GM23338 (cell line): ENCODE measurements around the gene SPTB. TPM values are rescaled to one million over a fixed set of nuclear protein-coding genes. Genes with fewer than 3 reads are reported as not detected.

ENCODE experiments used
- ATAC-seq: fragments of 200-7000 bp; cut with Tn5 transposase; 3 replicates; pipeline ENCODE4 v1.9.1; 2020
- DNase-seq: peaks from one replicate; pipeline ENCODE4 v3.0.0-alpha.2; 2015; ENCODE audit warnings: low spot score
- H2AFZ ChIP-seq: fragments of 200-600 bp; sonication (generic); 2 replicates; pipeline ENCODE4 v1.8.0; 2016; ENCODE audit warnings: antibody characterized with exemption, mild to moderate bottlenecking, moderate library complexity
- H3F3A ChIP-seq: fragments of 200-600 bp; sonication (generic); replicated peaks from 2 replicates; pipeline ENCODE4 v1.8.0; 2017; ENCODE audit warnings: antibody characterized with exemption, mixed run types, low read depth
- H3K27ac ChIP-seq: fragments of 200-600 bp; sonication (generic); 2 replicates; pipeline ENCODE4 v1.6.1; 2016; ENCODE audit warnings: low read depth
- H3K27me3 ChIP-seq: fragments of 200-600 bp; sonication (generic); 2 replicates; pipeline ENCODE4 v1.8.0; 2016; ENCODE audit warnings: mild to moderate bottlenecking, mixed run types, moderate library complexity; ENCODE audit not compliant: insufficient read depth
- H3K36me3 ChIP-seq: fragments of 200-600 bp; sonication (generic); 2 replicates; pipeline ENCODE4 v1.8.0; 2016; ENCODE audit warnings: mild to moderate bottlenecking; ENCODE audit not compliant: insufficient read depth
- H3K4me1 ChIP-seq: fragments of 200-600 bp; sonication (generic); 2 replicates; pipeline ENCODE4 v1.8.0; 2016; ENCODE audit warnings: mild to moderate bottlenecking, moderate library complexity; ENCODE audit not compliant: insufficient read depth
- H3K4me2 ChIP-seq: fragments of 200-600 bp; sonication (generic); 2 replicates; pipeline ENCODE4 v1.7.1; 2017; ENCODE audit warnings: mixed run types
- H3K4me3 ChIP-seq: fragments of 200-600 bp; sonication (generic); 2 replicates; pipeline ENCODE4 v1.6.1; 2016; ENCODE audit warnings: mixed run types
- H3K79me2 ChIP-seq: fragments of 200-600 bp; sonication (generic); replicated peaks from 2 replicates; pipeline ENCODE4 v1.8.0; 2017; ENCODE audit warnings: mild to moderate bottlenecking; ENCODE audit not compliant: insufficient read depth
- H3K9me2 ChIP-seq: fragments of 200-600 bp; sonication (generic); 2 replicates; pipeline ENCODE4 v1.8.0; 2017; ENCODE audit not compliant: insufficient read depth
- H4K20me1 ChIP-seq: fragments of 200-600 bp; sonication (generic); replicated peaks from 2 replicates; pipeline ENCODE4 v1.8.0; 2017; ENCODE audit warnings: mild to moderate bottlenecking; ENCODE audit not compliant: insufficient read depth
- H3K27ac Mint-ChIP-seq: 2 replicates; pipeline ENCODE4 v1.8.0; 2020; ENCODE audit warnings: inconsistent platforms, mild to moderate bottlenecking, moderate library complexity, mixed read lengths
- H3K27me3 Mint-ChIP-seq: 3 replicates; pipeline ENCODE4 v1.8.0; 2022; ENCODE audit warnings: low read depth, mild to moderate bottlenecking, moderate library complexity, mixed read lengths, inconsistent platforms; ENCODE audit not compliant: insufficient read depth, poor library complexity
- H3K36me3 Mint-ChIP-seq: 3 replicates; pipeline ENCODE4 v1.8.0; 2021; ENCODE audit warnings: low read depth, mild to moderate bottlenecking, inconsistent platforms, moderate library complexity, mixed read lengths
- H3K4me1 Mint-ChIP-seq: 3 replicates; pipeline ENCODE4 v1.8.0; 2020; ENCODE audit warnings: mild to moderate bottlenecking, inconsistent platforms, mixed read lengths
- H3K4me3 Mint-ChIP-seq: 3 replicates; pipeline ENCODE4 v1.8.0; 2021; ENCODE audit warnings: moderate library complexity, mild to moderate bottlenecking, inconsistent platforms, mixed read lengths
- H3K9me3 Mint-ChIP-seq: 3 replicates; pipeline ENCODE4 v1.8.0; 2020; ENCODE audit warnings: moderate library complexity, mild to moderate bottlenecking, inconsistent platforms, mixed read lengths
- CREB1 ChIP-seq: fragments of 250-450 bp; sonication (Bioruptor Pico); IDR thresholded peaks from 2 replicates; pipeline ENCODE4 v1.5.0; 2020; ENCODE audit warnings: low read depth, mild to moderate bottlenecking, moderate library complexity
- CTCF ChIP-seq, 2 experiments: fragments of 200-600 bp in 1 of 2; sonication (generic) in 1 of 2; conservative IDR thresholded peaks; 2 replicates each; pipeline versions ENCODE4 v1.5.1 to v1.6.1; 2016 to 2017; ENCODE audit warnings: antibody characterized with exemption in 2 of 2, low read depth in 2 of 2, mild to moderate bottlenecking in 2 of 2, moderate library complexity in 1 of 2
- ETS1 ChIP-seq: IDR thresholded peaks from 2 replicates; pipeline ENCODE4 v1.6.1; 2016; ENCODE audit warnings: antibody characterized with exemption
- EZH2 ChIP-seq: fragments of 200-600 bp; sonication (generic); IDR thresholded peaks from one replicate; pipeline ENCODE4 v1.8.0; 2017; ENCODE audit warnings: antibody characterized with exemption, mild to moderate bottlenecking, low read depth; ENCODE audit not compliant: unreplicated experiment
- EZH2phosphoT487 ChIP-seq: fragments of 200-600 bp; sonication (generic); IDR thresholded peaks from one replicate; pipeline ENCODE4 v1.8.1; 2018; ENCODE audit warnings: antibody characterized with exemption; ENCODE audit not compliant: unreplicated experiment
- JUNB ChIP-seq: IDR thresholded peaks from one replicate; pipeline ENCODE4 v1.6.1; 2016; ENCODE audit warnings: antibody characterized with exemption; ENCODE audit not compliant: unreplicated experiment
- NANOG ChIP-seq: IDR thresholded peaks from 2 replicates; pipeline ENCODE4 v1.6.1; 2016; ENCODE audit warnings: antibody characterized with exemption, borderline replicate concordance
- POLR2AphosphoS5 ChIP-seq: IDR thresholded peaks from 2 replicates; pipeline ENCODE4 v1.6.1; 2016; ENCODE audit warnings: antibody characterized with exemption, low read depth
- REST ChIP-seq: IDR thresholded peaks from one replicate; pipeline ENCODE4 v1.6.1; 2018; ENCODE audit warnings: antibody characterized with exemption; ENCODE audit not compliant: unreplicated experiment
- STAT1 ChIP-seq: IDR thresholded peaks from one replicate; pipeline ENCODE4 v1.6.1; 2016; ENCODE audit warnings: antibody characterized with exemption; ENCODE audit not compliant: unreplicated experiment
- ZNF114 ChIP-seq: fragments of 250-450 bp; sonication (Bioruptor Pico); IDR thresholded peaks from 2 replicates; pipeline ENCODE4 v1.5.0; 2020; ENCODE audit warnings: mild to moderate bottlenecking, moderate library complexity
- ZNF331 ChIP-seq: fragments of 250-450 bp; sonication (Bioruptor Pico); IDR thresholded peaks from 2 replicates; pipeline ENCODE4 v1.5.0; 2020; ENCODE audit warnings: low read depth, mild to moderate bottlenecking, moderate library complexity
- ZNF462 ChIP-seq: fragments of 250-450 bp; sonication (Bioruptor Pico); IDR thresholded peaks from 2 replicates; pipeline ENCODE4 v1.5.0; 2020; ENCODE audit warnings: mild to moderate bottlenecking, moderate library complexity
- polyA plus RNA-seq: library from polyadenylated mRNA; unstranded; fragments of >200 nt; fragmentation: Nextera tagmentation; extraction: Ambion mirVana; gene quantifications from 2 replicates; pipeline ENCODE4 v1.2.1, GENCODE V29; 2016
- total RNA-seq: library from RNA; depleted of rRNA; stranded (reverse); fragments of >200 nt; shearing (Covaris generic); gene quantifications from 2 replicates; pipeline ENCODE4 v1.2.3, GENCODE V29; 2014

SPTB gene
- total and polyA plus RNA-seq, 2 experiments from 2014 or later = 1.1 to 1.9 TPM

GRCh38 chr14:64727551-64728071 lies 152.1 kb downstream of the SPTB start:
- H3K36me3 Mint-ChIP-seq = peaks cover 57% of the 10 kb centered on the region
- H3K27me3 Mint-ChIP-seq = peaks cover 22% of the 10 kb centered on the region
- Histone ChIP-seq H3K27me3 (no peaks in the 10 kb centered on the region), H3K4me1 (peaks cover 31% of the 10 kb centered on the region), H3K27ac (no peak overlapping the region), H3K36me3 (no peaks in the 10 kb centered on the region; the same call in 1 of the 2 replicates), H3K79me2 (peaks cover 49% of the 10 kb centered on the region), H2AFZ (no peak overlapping the region), H3F3A (no peaks in the 10 kb centered on the region), H3K4me3 (no peak overlapping the region), H3K4me2 (no peak overlapping the region), H4K20me1 (peaks cover 36% of the 10 kb centered on the region), H3K9me2 (no peaks in the 10 kb centered on the region)
- ATAC-seq (no peak), DNase-seq (no peak)
- no peak overlapping the region for H3K4me3 Mint-ChIP-seq
- H3K27ac Mint-ChIP-seq = no peak overlapping the region
- H3K4me1 Mint-ChIP-seq = peaks cover 57% of the 10 kb centered on the region
- no peaks in the 10 kb centered on the region for H3K9me3 Mint-ChIP-seq
- TF ChIP-seq EZH2 (no peak), ETS1 (no peak), JUNB (no peak), ZNF462 (CRISPR knock-in tag) (no peak), POLR2AphosphoS5 (no peak), REST (no peak), CREB1 (CRISPR knock-in tag) (no peak), ZNF331 (CRISPR knock-in tag) (no peak), CTCF (conservative IDR thresholded peaks at IDR 0.05; ENCODE audit: low read depth in 2 of 2) (no peak), EZH2phosphoT487 (no peak), NANOG (no peak), ZNF114 (no peak), STAT1 (no peak)
